ENCODE data around the gene C16orf90. TPM values are rescaled to one million over a fixed set of nuclear protein-coding genes. Genes with fewer than 3 reads are reported as not detected.

C16orf90 gene
- total RNA-seq, 4 donors from 2014 or later, result not detected

DNA sequence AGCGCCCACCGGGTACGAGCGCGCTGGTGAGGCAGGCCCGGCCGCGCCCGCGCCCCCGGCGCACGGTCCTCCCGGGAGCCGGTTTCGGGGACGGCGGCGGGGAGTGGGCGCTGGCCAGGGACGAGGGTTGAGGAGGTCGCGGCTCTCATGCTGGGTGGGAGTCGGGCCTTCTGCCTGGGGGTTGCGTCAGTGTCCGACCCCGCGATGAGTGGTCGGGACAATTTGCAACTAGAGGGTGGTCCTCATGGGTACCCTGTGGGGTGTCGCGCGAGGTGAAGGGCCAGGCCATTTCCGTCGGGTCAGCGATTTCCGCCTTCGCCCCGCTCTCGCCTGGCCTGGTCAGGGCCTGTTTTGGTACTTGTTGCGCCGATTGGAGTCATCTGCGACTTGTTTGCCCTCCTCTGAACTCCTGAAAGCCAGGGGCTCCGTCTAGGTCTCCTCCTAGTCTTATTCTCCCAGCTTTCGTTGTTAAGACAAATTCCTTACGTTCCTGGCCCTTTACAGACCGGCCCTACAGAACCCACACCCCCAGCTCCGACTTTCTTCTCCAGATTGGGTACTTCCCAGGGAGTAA lies 36.9 kb downstream of the C16orf90 start:
- TF ChIP-seq, protein P1, sequence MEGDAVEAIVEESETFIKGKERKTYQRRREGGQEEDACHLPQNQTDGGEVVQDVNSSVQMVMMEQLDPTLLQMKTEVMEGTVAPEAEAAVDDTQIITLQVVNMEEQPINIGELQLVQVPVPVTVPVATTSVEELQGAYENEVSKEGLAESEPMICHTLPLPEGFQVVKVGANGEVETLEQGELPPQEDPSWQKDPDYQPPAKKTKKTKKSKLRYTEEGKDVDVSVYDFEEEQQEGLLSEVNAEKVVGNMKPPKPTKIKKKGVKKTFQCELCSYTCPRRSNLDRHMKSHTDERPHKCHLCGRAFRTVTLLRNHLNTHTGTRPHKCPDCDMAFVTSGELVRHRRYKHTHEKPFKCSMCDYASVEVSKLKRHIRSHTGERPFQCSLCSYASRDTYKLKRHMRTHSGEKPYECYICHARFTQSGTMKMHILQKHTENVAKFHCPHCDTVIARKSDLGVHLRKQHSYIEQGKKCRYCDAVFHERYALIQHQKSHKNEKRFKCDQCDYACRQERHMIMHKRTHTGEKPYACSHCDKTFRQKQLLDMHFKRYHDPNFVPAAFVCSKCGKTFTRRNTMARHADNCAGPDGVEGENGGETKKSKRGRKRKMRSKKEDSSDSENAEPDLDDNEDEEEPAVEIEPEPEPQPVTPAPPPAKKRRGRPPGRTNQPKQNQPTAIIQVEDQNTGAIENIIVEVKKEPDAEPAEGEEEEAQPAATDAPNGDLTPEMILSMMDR (IDR thresholded peaks at IDR 0.05; ENCODE audit: low read depth), result no peak

DNA sequence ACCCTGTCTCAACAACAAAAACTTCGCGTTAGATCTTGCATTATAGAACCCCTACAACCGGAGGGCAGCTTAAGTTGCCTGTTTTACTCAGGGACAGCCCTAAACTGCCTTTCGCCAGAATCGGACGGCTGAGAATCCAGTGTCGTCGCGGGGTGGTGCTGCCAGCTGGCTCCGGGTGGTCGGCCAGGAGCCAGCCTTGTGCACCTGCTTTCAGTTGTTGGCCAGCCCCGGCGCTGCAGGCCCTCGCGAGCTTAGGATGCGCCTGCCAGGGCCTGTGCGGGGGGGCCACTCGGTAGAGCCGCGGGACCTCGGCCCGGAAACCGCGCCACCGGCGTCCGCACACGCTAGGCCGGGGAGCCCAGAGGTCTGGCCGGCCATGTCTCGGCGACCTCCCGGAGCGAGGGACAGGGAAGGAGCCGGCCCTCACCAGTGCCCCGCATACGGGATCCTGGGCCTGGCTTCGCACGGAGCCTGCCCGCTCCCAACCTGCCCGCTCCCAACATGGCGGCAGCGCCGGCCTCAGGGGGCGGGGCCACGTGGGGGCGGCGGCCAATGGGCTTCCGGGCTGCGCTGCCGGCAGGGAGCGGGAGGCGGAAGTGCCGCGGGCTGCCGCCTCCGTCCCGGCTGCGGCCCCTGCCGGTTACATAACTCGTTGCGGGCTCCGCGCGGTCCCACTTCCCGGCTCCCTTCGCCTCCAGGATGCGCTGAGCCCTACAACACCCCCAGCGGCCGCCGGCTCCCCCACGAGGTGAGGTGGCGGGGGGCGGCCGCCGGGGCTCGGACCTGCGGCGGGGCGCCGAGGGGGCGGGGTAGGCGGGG lies 37.6 kb downstream of the C16orf90 start:
- TF ChIP-seq, protein P1 (IDR thresholded peaks at IDR 0.05; ENCODE audit: low read depth), result no peak

DNA sequence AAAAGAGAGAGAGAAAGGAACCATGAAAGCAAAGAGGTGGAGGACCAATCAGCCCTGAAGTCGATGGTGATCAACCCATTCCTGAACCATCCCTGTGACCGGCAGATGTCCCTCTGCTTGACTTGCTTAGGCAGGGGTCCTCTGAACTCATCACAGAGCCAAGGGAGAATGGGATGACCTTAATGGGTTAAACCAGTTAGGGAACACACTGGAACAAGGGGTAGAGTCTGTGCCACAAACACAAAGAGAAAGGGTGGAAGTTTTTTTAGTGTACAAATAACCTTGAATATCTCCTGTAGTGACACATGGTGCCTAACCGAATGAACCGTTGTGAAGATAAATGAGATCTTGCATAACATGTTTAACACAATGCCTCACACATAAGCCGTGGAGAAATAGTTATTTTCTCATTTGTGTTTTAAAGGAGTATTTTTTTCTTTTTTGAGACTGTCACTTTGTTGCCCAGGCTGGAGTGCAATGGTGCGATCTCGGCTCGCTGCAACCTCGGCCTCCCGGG lies 40.6 kb downstream of the C16orf90 start:
- TF ChIP-seq, protein P1 (IDR thresholded peaks at IDR 0.05; ENCODE audit: low read depth), result no peak

DNA sequence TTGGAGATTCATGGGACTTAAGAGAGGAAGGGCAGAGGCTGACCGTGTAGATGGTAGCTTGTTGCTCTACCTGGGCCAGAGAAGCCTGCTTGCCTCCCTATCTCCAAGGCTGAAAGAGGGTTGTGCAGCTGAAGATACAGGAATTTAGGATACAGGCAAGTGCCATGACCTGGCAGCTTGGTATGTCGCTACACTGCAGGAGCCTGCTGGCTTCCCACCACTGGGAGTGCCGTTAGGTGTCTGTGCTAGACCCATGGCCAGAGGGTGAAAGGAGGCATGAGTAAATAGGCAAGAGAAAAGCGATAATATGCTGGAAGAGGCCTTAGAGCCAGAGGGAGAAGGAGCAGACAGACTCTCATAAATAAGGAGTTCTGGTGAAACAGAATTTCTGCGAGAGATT lies 41.2 kb downstream of the C16orf90 start:
- TF ChIP-seq, protein P1 (IDR thresholded peaks at IDR 0.05; ENCODE audit: low read depth), result no peak

DNA sequence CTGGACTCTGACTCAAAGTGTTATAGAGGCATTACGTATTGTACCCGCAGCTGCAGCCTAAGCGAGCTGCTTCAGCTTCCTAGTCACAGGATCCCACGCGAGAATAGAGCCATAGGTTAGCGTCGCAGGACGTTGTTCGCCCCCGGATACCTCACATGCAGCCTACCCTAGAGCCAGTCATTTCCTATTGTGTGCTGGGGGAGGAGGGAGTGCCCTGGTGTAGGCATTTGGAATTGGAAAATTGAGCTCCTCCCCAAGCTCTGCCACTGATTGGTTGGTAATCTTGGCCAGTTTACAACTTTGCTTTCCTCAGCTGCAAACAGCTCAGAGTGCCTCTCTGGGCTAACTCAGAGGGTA lies 51.3 kb downstream of the C16orf90 start:
- TF ChIP-seq, protein P1 (IDR thresholded peaks at IDR 0.05; ENCODE audit: low read depth), result no peak

Small RNA genes lying within 50 kb of the gene (small RNA-seq; reads per million reads assigned to genes)
- gene MIR6126, result not detected

Other genes with a start within 250 kb of the C16orf90 start
- gene MEFV, start 238.9 kb downstream of the C16orf90 start, total RNA-seq, result 1 to 10 TPM; 3.0 to 7.7 (median 5.2) TPM
- 10 to 100 TPM; 16.8 to 39.2 (median 28.7) TPM for gene ZNF263, start 212.0 kb downstream of the C16orf90 start, total RNA-seq
- 1 to 10 TPM; 3.6 to 7.3 (median 5.2) TPM for gene TIGD7, start 190.1 kb downstream of the C16orf90 start, total RNA-seq
- 10 to 100 TPM; 14.8 to 25.4 (median 18.4) TPM for gene ZNF75A, start 190.0 kb downstream of the C16orf90 start, total RNA-seq
- gene OR2C1, start 139.6 kb downstream of the C16orf90 start, total RNA-seq, result under 1 TPM in 1 of 4 donors, not detected in 3; 0.44 TPM
- 10 to 100 TPM in 3 of 4 donors, 1 to 10 TPM in 1; 9.0 to 15.4 (median 11.2) TPM for gene ZSCAN32, start 94.5 kb downstream of the C16orf90 start, total RNA-seq
- 10 to 100 TPM in 2 of 4 donors, 1 to 10 TPM in 2; 7.3 to 17.1 (median 10.5) TPM for gene ZNF174, start 94.3 kb downstream of the C16orf90 start, total RNA-seq
- gene ZNF597, start 52.0 kb downstream of the C16orf90 start, total RNA-seq, result 1 to 10 TPM; 1.9 to 2.5 (median 2.2) TPM
- 10 to 100 TPM; 17.6 to 43.0 (median 20.8) TPM for gene NAA60, start 51.8 kb downstream of the C16orf90 start, total RNA-seq
- gene CLUAP1, start 5.5 kb upstream of the C16orf90 start, total RNA-seq, result 10 to 100 TPM; 11.6 to 24.7 (median 19.7) TPM
- 1 to 10 TPM in 2 of 4 donors, under 1 TPM in 2; 0.49 to 1.5 (median 1.0) TPM for gene NLRC3, start 81.9 kb upstream of the C16orf90 start, total RNA-seq
- 1 to 10 TPM; 2.4 to 3.8 (median 2.8) TPM for gene SLX4, start 116.1 kb upstream of the C16orf90 start, total RNA-seq
- 10 to 100 TPM; 10.9 to 19.8 (median 15.6) TPM for gene DNASE1, start 159.2 kb upstream of the C16orf90 start, total RNA-seq
- gene TRAP1, start 222.0 kb upstream of the C16orf90 start, total RNA-seq, result 10 to 100 TPM; 40.1 to 89.7 (median 47.7) TPM